ENCODE measurements around the gene TSPAN8. TPM values are rescaled to one million over a fixed set of nuclear protein-coding genes. Genes with fewer than 3 reads are reported as not detected.

TSPAN8 gene
- total and polyA plus RNA-seq, 11 donors, result 0.23 to 1.5 (median 0.27) TPM; not detected in 6

DNA sequence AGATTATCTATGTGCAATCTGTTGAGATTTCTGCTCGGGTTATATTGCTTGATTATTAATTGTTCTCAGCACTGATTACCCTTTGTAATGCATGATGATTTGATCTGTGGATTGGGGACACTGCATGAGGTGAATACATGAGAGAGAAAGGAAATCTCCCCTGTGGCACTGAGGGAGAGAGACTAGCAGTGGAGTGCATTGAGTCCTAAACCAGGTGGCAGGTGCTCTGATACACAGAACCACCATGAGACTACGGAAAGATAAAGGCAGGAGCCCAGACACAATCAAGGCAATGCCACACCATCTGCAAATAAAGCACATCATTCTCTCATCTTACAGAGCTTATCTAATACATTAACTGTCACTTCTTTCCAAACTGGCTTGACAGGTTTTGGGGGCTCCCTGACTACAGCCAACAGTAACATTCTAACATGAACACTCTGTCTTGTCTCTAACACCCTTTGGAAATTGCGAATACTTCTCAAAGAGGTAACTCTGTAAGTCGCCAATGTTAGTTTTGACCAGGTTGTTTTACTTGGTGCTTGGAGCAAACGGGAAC, 37.6 kb upstream of the TSPAN8 start:
- intact Hi-C loops (cut with DNase I), result no loop called here
- DNase-seq (no peak), ATAC-seq (no peak)
- Histone ChIP-seq H3K9me3 (no peaks in the 10 kb centered on the region), H3K36me3 (no peaks in the 10 kb centered on the region), H3K4me3 (no peak overlapping the region), H3K27ac (no peak overlapping the region), H3K27me3 (no peaks in the 10 kb centered on the region), H3K4me1 (no peaks in the 10 kb centered on the region)
- TF ChIP-seq CTCF (IDR thresholded peaks at IDR 0.05) (no peak), POLR2A (IDR thresholded peaks at IDR 0.05) (no peak)
- 64 to 79% (median 68%) methylated on average over 5 of the region's 5 CpGs for WGBS, 4 donors

GRCh38 chr12:71194657-71195056, 36.9 kb upstream of the TSPAN8 start:
- no peak for DNase-seq
- WGBS, 4 donors, result 38 to 54% (median 44%) methylated on average over 2 of the region's 2 CpGs

DNA sequence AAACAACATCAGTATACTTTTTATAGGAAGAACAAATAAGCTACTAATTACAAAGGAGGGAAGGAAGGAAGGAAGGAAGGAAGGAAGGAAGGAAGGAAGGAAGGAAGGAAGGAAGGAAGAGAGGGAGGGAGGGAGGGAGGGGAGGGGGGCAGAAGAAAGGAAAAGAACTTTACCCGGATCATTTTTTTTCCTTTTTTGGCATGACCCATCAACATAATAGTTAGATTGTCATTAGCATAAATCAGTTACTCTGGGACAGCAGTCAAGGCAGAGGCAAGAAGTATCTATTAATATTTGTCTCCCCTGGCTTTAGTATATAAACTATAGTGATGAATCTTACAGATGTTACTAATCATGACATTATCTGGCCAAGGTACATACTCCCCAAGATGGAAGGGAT, 35.2 kb upstream of the TSPAN8 start:
- DNase-seq (no peak), ATAC-seq (no peak)
- no peaks in the 10 kb centered on the region for H3K27me3 ChIP-seq
- H3K9me3 ChIP-seq, result peaks cover 0 to 7% (median 0%) of the 10 kb centered on the region in 12 donors
- no peak for TF ChIP-seq CTCF (IDR thresholded peaks at IDR 0.05)
- TF ChIP-seq POLR2A (IDR thresholded peaks at IDR 0.05), result no peak
- no peak overlapping the region for H3K27ac ChIP-seq
- no peak overlapping the region for H3K4me3 ChIP-seq
- intact Hi-C loops (cut with DNase I), result no loop called here
- no peaks in the 10 kb centered on the region for H3K36me3 ChIP-seq
- 50 to 78% (median 71%) methylated on average over 1 of the region's 1 CpG for WGBS, 4 donors
- H3K4me1 ChIP-seq, result no peaks in the 10 kb centered on the region

More at GRCh38 chr12:71194657-71195056, 36.9 kb upstream of the TSPAN8 start:
- H3K4me1 ChIP-seq, result no peaks in the 10 kb centered on the region
- no peaks in the 10 kb centered on the region for H3K9me3 ChIP-seq
- H3K36me3 ChIP-seq, result no peaks in the 10 kb centered on the region
- intact Hi-C loops (cut with DNase I), result no loop called here
- no peak for TF ChIP-seq POLR2A (IDR thresholded peaks at IDR 0.05)
- TF ChIP-seq CTCF (IDR thresholded peaks at IDR 0.05), result no peak
- no peaks in the 10 kb centered on the region for H3K27me3 ChIP-seq
- no peak overlapping the region for H3K4me3 ChIP-seq
- no peak for ATAC-seq
- no peak overlapping the region for H3K27ac ChIP-seq

- Histone ChIP-seq H3K27me3 (no peaks in the 10 kb centered on the region), H3K9me3 (peaks cover 0 to 7% (median 0%) of the 10 kb centered on the region in 12 donors), H3K4me3 (no peak overlapping the region), H3K27ac (no peak overlapping the region), H3K4me1 (no peaks in the 10 kb centered on the region), H3K36me3 (no peaks in the 10 kb centered on the region)
- intact Hi-C loops (cut with DNase I), result no loop called here
- DNase-seq (no peak), ATAC-seq (no peak)
- WGBS, 4 donors, result 48 to 63% (median 52%) methylated on average over 5 of the region's 5 CpGs
- TF ChIP-seq CTCF (IDR thresholded peaks at IDR 0.05), result no peak
- TF ChIP-seq POLR2A (IDR thresholded peaks at IDR 0.05), result no peak
These were observed 33.9 kb upstream of the TSPAN8 start for GRCh38 chr12:71191509-71192196.

Measured in heart left ventricle (tissue), 16 donors.